ENCODE measurements around the gene MEAF6.

- TF ChIP-seq CTCF (conservative IDR thresholded peaks at IDR 0.05; ENCODE audit: low read depth in 2 of 2) (no peak), JUNB (IDR thresholded peaks at IDR 0.05; ENCODE audit: unreplicated experiment) (no peak), EZH2phosphoT487 (IDR thresholded peaks at IDR 0.05; ENCODE audit: unreplicated experiment) (no peak), EZH2 (IDR thresholded peaks at IDR 0.05; ENCODE audit: low read depth, unreplicated experiment) (no peak), POLR2AphosphoS5 (IDR thresholded peaks at IDR 0.05; ENCODE audit: low read depth) (no peak), ETS1 (IDR thresholded peaks at IDR 0.05) (no peak)
Measured at GRCh38 chr1:37517569-37517968, 3.0 kb upstream of the MEAF6 start.
